NCI-H2227 treated with DMSO at 0.1 percent for 48 hours (cell line): ENCODE results near the gene ATXN1.

ENCODE experiments used
- DNase-seq: peaks from one replicate; lab custom pipeline; 2025; lab: John Stamatoyannopoulos, UW

Gene ATXN1

GRCh38 chr6:16671302-16672289 is 89.7 kb downstream of the ATXN1 start:
- DNase-seq, result no peak

GRCh38 chr6:16670617-16671051 is 90.6 kb downstream of the ATXN1 start:
- no peak for DNase-seq

- no peak for DNase-seq
Observed at GRCh38 chr6:16670183-16670582, 91.1 kb downstream of the ATXN1 start.

GRCh38 chr6:16669227-16669626 is 92.0 kb downstream of the ATXN1 start:
- no peak for DNase-seq

GRCh38 chr6:16667509-16667908 is 93.8 kb downstream of the ATXN1 start:
- DNase-seq, result no peak

- DNase-seq, result no peak
Observed at GRCh38 chr6:16665992-16666391, 95.3 kb downstream of the ATXN1 start.

- no peak for DNase-seq
Observed at GRCh38 chr6:16665182-16665581, 96.1 kb downstream of the ATXN1 start.

GRCh38 chr6:16663901-16664300 is 97.4 kb downstream of the ATXN1 start:
- no peak for DNase-seq

- DNase-seq, result no peak
Observed at GRCh38 chr6:16660157-16660497, 101.1 kb downstream of the ATXN1 start.

- no peak for DNase-seq
Observed at GRCh38 chr6:16659466-16660156, 101.6 kb downstream of the ATXN1 start.

GRCh38 chr6:16658348-16659034 is 102.8 kb downstream of the ATXN1 start:
- no peak for DNase-seq

- DNase-seq, result no peak
Observed at GRCh38 chr6:16657768-16658167, 103.5 kb downstream of the ATXN1 start.

- DNase-seq, result no peak
Observed at GRCh38 chr6:16656451-16656850, 104.8 kb downstream of the ATXN1 start.

- no peak for DNase-seq
Observed at GRCh38 chr6:16654701-16655100, 106.6 kb downstream of the ATXN1 start.

GRCh38 chr6:16653226-16653625 is 108.0 kb downstream of the ATXN1 start:
- no peak for DNase-seq

- no peak for DNase-seq
Observed at GRCh38 chr6:16651871-16652270, 109.4 kb downstream of the ATXN1 start.

GRCh38 chr6:16649890-16650289 is 111.4 kb downstream of the ATXN1 start:
- DNase-seq, result no peak

GRCh38 chr6:16649241-16649640 is 112.0 kb downstream of the ATXN1 start:
- no peak for DNase-seq

GRCh38 chr6:16648003-16648402 is 113.3 kb downstream of the ATXN1 start:
- no peak for DNase-seq

GRCh38 chr6:16647422-16647821 is 113.8 kb downstream of the ATXN1 start:
- DNase-seq, result no peak

- DNase-seq, result no peak
Observed at GRCh38 chr6:16644540-16645250, 116.6 kb downstream of the ATXN1 start.
